GM18505 (cell line): ENCODE results near the gene TNXB.
"Not testable (repeated sequence)": the region's sequence is repeated elsewhere in the genome, so short reads cannot be mapped to it uniquely, and the experiment has no call there.

ENCODE experiments used
- ATAC-seq: cut with Tn5 transposase; IDR thresholded peaks from one replicate; pipeline ENCODE4 v1.9.1; 2021; ENCODE audit not compliant: unreplicated experiment
- POLR2A ChIP-seq: IDR thresholded peaks from 4 replicates; pipeline ENCODE4 v1.6.1; 2011; ENCODE audit warnings: borderline replicate concordance; ENCODE audit not compliant: insufficient read depth, insufficient read length; ENCODE audit errors: extremely low read depth

TNXB gene

DNA sequence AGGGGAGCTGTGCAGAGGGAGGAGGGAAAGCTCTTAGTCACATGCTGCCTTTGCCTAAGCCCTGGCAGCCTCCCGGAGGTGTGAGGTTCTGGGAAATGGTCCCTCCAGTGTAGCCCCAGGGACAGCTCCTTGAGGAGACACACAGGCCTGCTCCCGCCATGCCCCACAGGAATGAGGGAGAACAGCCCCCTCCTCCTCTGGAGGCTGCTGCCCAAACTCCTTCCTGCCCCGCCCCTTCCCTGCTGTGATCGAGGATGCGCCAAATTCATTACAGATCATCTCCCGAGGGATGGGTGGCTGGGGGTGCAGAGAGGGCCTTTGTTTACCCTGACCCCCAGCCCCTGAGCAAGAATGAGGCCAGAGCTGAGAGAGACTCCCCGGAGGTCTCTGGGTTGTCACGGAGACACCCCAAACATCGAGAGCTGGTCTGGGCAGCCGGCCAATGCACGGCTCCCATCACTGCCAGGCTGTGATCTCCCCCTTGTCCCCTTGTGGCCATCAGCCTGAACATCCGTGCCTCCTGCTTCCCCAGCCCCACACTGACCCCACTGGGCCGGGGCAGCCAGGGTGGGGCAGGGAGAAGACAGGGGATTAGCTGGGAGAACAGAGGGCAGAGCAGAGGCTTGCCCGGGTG is 62.6 kb downstream of the TNXB start:
- TF ChIP-seq POLR2A, result no peak
- no peak for ATAC-seq

DNA sequence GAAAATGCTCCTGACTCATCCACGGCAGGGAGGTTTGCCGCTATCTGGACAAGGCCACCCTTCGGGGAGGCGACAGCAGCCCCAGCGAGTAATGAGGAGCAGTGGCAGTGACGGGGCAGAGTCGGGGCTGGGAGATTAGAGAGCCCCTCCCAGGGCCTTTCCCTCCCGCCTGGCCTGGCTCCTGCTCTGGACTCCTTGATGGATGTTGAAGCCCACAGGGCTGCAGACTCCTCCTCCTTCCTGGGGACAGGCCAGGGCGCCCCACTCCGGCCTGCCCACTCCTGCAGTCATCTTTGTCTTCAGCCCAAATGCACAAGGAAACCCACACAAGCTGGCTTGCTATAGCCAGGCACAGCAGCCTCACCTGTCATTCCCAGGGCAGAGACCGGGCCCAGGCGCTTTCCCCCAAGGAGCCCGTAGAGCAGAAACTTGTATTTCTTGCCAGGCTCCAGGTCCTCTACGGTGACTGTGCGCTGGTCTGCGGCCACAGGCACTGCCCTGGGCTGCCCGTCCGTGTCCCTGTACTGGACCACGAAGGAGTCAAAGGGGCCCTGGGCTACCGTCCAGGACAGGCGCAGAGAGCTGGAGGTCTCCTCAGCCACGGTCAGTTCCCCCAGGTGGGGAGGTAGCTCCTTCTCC is 63.2 kb downstream of the TNXB start:
- no peak for ATAC-seq
- TF ChIP-seq POLR2A, result no peak

DNA sequence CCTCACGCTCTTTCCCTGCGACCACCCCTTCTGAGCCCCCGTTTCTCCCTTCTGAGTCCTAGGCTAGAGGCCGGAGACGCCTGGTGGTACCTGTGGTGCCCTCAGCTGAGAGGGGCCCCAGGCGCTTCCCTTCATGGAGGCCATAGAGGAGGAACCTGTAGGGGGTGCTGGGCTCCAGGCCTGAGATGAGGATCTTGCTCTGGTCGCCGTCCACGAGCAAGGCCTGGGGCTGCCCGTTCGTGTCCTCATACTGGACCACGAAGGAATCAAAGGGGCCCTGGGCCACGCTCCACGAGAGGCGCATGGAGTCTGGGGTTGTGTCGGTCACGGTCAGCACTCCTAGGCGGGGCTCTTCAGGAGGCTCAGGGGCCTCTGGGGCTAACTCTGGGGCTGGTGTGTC is 64.2 kb downstream of the TNXB start:
- ATAC-seq, result not testable (repeated sequence)

- not testable (repeated sequence) for ATAC-seq
Observed at GRCh38 chr6:32043589-32044380, 65.4 kb downstream of the TNXB start.

GRCh38 chr6:32042276-32042675 is 66.9 kb downstream of the TNXB start:
- ATAC-seq, result not testable (repeated sequence)

GRCh38 chr6:32041385-32041784 is 67.8 kb downstream of the TNXB start:
- not testable (repeated sequence) for ATAC-seq

- not testable (repeated sequence) for ATAC-seq
Observed at GRCh38 chr6:32041050-32041321, 68.2 kb downstream of the TNXB start.

- not testable (repeated sequence) for ATAC-seq
Observed at GRCh38 chr6:32040299-32041049, 68.7 kb downstream of the TNXB start.

DNA sequence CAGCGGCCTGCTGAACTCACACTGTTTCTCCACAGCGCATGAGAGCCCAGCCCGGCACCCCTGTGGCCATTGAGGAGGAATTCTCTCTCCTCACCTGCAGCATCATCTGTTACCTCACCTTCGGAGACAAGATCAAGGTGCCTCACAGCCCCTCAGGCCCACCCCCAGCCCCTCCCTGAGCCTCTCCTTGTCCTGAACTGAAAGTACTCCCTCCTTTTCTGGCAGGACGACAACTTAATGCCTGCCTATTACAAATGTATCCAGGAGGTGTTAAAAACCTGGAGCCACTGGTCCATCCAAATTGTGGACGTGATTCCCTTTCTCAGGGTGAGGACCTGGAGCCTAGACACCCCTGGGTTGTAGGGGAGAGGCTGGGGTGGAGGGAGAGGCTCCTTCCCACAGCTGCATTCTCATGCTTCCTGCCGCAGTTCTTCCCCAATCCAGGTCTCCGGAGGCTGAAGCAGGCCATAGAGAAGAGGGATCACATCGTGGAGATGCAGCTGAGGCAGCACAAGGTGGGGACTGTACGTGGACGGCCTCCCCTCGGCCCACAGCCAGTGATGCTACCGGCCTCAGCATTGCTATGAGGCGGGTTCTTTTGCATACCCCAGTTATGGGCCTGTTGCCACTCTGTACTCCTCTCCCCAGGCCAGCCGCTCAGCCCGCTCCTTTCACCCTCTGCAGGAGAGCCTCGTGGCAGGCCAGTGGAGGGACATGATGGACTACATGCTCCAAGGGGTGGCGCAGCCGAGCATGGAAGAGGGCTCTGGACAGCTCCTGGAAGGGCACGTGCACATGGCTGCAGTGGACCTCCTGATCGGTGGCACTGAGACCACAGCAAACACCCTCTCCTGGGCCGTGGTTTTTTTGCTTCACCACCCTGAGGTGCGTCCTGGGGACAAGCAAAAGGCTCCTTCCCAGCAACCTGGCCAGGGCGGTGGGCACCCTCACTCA is 69.5 kb downstream of the TNXB start:
- ATAC-seq, result not testable (repeated sequence)

GRCh38 chr6:32038878-32039277 is 70.3 kb downstream of the TNXB start:
- ATAC-seq, result not testable (repeated sequence)

DNA sequence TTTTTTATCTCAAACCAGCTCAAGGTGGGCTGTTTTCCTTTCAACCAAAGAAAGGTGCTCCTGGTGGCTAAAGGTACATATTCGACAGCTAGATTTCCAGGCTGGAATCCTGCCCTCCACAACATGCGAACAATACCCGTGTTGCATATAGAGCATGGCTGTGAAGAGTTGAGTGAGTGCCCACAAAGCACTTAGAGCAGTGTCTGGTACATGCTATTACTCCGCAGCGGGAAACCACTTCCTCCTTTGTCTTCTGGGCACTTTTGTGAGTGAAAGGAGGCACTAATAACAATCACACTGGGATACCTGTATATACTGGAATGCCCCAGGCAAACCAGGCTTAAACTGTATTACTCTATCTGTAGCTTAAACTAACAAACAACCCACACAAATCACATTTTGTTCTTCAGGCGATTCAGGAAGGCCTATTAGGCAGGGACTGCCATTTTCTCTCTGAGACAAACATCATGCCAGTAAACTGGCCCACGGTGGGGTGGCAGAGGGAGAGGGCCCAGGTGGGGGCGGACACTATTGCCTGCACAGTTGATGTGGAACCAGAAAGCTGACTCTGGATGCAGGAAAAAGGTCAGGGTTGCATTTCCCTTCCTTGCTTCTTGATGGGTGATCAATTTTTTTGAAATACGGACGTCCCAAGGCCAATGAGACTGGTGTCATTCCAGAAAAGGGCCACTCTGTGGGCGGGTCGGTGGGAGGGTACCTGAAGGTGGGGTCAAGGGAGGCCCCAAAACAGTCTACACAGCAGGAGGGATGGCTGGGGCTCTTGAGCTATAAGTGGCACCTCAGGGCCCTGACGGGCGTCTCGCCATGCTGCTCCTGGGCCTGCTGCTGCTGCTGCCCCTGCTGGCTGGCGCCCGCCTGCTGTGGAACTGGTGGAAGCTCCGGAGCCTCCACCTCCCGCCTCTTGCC is 71.3 kb downstream of the TNXB start, which contains the start of gene CYP21A2:
Gene CYP21A2, plus strand, starts transcription at position 818 of the 927 bp plus-strand sequence. Its CDS starts 8 bp downstream, at position 826.
- ATAC-seq, result not testable (repeated sequence)

DNA sequence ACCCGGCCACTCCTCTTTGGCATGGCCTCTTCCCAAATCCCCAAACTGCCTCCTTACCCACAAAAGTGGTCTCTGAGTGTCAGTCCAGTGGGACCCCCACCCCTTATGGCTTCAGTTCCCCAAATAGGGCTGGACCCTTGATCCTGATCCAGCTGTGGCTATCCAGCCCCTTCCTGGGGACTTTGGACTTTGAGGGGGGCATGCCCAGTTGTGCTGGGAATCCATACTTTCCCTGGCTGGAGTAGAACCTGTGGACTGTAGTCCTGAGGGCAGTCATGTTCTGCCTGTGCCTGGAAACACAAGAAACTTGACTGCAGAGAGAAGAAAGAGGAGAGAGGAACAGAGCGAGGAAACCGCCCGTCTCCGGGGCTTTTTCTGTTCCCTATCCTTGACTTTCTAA is 72.0 kb downstream of the TNXB start:
- not testable (repeated sequence) for ATAC-seq

GRCh38 chr6:32035283-32036013 is 73.7 kb downstream of the TNXB start:
- ATAC-seq, result not testable (repeated sequence)

- not testable (repeated sequence) for ATAC-seq
Observed at GRCh38 chr6:32029553-32029952, 79.6 kb downstream of the TNXB start.

GRCh38 chr6:32028631-32029030 is 80.5 kb downstream of the TNXB start:
- not testable (repeated sequence) for ATAC-seq

GRCh38 chr6:32022100-32022499 is 87.0 kb downstream of the TNXB start:
- ATAC-seq, result not testable (repeated sequence)

DNA sequence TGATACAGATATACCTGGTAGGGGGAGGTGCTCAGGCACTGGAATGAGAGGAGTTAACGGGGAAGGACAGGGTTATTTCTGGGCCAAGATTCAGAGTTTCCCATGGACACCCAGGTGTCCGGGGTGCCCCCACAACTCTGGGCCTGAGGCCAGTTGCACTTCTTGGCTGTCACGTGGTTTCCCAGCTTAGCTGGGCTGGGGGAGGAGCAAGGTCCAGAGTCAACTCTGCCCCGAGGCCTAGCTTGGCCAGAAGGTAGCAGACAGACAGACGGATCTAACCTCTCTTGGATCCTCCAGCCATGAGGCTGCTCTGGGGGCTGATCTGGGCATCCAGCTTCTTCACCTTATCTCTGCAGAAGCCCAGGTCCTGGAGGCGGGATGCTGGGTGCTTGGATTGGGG is 94.6 kb downstream of the TNXB start, which contains the start of gene C4B:
Gene C4B, plus strand, starts transcription at position 249 of the 400 bp plus-strand sequence. Its CDS starts 51 bp downstream, at position 300.
- not testable (repeated sequence) for ATAC-seq

DNA sequence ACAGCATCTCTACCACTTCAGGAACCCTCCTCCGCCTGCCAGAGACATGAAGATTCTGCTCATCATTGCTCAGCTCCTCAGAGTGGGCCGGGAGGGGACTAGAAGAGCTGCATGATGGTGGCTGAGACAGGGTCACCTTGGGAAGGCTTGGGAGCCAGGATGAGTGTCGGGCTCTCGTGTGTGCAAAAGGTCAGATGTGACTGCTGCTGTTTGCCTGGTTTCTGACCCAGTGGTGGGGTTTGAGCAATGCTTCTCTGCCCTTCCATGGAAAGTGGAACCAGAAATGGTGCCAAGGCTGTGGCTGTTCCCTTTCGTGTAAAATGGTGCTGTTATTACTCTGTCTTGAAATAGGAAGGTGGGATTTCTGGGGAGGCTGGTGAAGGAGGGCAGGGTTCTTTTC is 95.4 kb downstream of the TNXB start:
- not testable (repeated sequence) for ATAC-seq
